K562 (cell line): Measurements from ENCODE around the gene PXK. TPM values are rescaled to one million over a fixed set of nuclear protein-coding genes. Genes with fewer than 3 reads are reported as not detected.

Experiments used
- ATAC-seq: fragments of 200-7000 bp; cut with Tn5 transposase; 3 replicates; pipeline ENCODE4 v1.9.1; 2020; ENCODE audit warnings: moderate library complexity
- BruUV-seq: library from RNA; stranded (reverse); fragments of 400-500 nt; replicated peaks from 2 replicates; lab custom pipeline; 2021; lab: Mats Ljungman, UMichigan
- CTCF ChIA-PET: fragments of 300-600 bp; formaldehyde crosslinking; extraction: SDS; loops from one replicate; lab custom pipeline; 2021; ENCODE audit warnings: low intra/inter-chr PET ratio; lab: Yijun Ruan, JAX
- POLR2A ChIA-PET: fragments of 300-600, 350-650 bp; sonication (Branson Sonifier 250); formaldehyde crosslinking; extraction: SDS; loops from one replicate; lab custom pipeline; 2021; ENCODE audit warnings: antibody characterized with exemption, inconsistent platforms; lab: Yijun Ruan, JAX
- DNase-seq, 4 experiments: peaks; one replicate each; pipeline versions ENCODE4 v3.0.0 to v3.0.0-alpha.2; 2011 to 2018; ENCODE audit warnings: low spot score in 3 of 4, mixed read lengths in 3 of 4; ENCODE audit errors: extremely low read depth in 1 of 4
- FAIRE-seq: peaks from 2 replicates; lab custom pipeline; 2011; peaks lifted over from hg19 to GRCh38; lab: Jason Lieb, UNC
- H2AFZ ChIP-seq: 2 replicates; pipeline ENCODE4 v1.6.0; 2011; ENCODE audit warnings: low read depth, low read length, control low read depth, inconsistent platforms
- H3K27ac ChIP-seq: fragments of 200-600 bp; 3 replicates; pipeline ENCODE4 v1.8.0; 2011; ENCODE audit warnings: low read depth, mild to moderate bottlenecking, control low read depth, inconsistent platforms, low read length, moderate library complexity, mixed read lengths; ENCODE audit errors: extremely low read depth
- H3K27me3 ChIP-seq, 2 experiments: fragments of 300-600 bp in 1 of 2; 2 replicates in 1 of 2; 3 replicates in 1 of 2; pipeline versions ENCODE4 v1.6.0 to v1.8.0; 2011; ENCODE audit warnings: inconsistent platforms in 2 of 2, low read length in 2 of 2, mild to moderate bottlenecking in 1 of 2, mixed read lengths in 1 of 2, moderate library complexity in 1 of 2; ENCODE audit not compliant: control insufficient read depth in 2 of 2, insufficient read depth in 2 of 2
- H3K36me3 ChIP-seq: fragments of 300-600 bp; 3 replicates; pipeline ENCODE4 v1.8.0; 2011; ENCODE audit warnings: mild to moderate bottlenecking, low read length, inconsistent platforms; ENCODE audit not compliant: control insufficient read depth, insufficient read depth
- H3K4me1 ChIP-seq, 2 experiments: fragments of 200-600 bp in 1 of 2; replicated peaks in 1 of 2; 2 replicates in 1 of 2; 3 replicates in 1 of 2; pipeline versions ENCODE4 v1.5.1 to v1.8.0; 2011; ENCODE audit warnings: inconsistent platforms in 2 of 2, low read length in 2 of 2, mild to moderate bottlenecking in 1 of 2, mixed read lengths in 1 of 2, moderate library complexity in 1 of 2; ENCODE audit not compliant: control insufficient read depth in 2 of 2, insufficient read depth in 2 of 2
- H3K4me2 ChIP-seq: 2 replicates; pipeline ENCODE4 v1.6.1; 2011; ENCODE audit warnings: low read length, control low read depth, inconsistent platforms, mixed read lengths; ENCODE audit not compliant: insufficient read depth
- H3K4me3 ChIP-seq: fragments of 200-600 bp; sonication (generic), shearing (Covaris generic); 2 replicates; pipeline ENCODE4 v1.5.1; 2016; ENCODE audit warnings: control low read depth, inconsistent platforms
- H3K79me2 ChIP-seq: fragments of 200-600 bp; 3 replicates; pipeline ENCODE4 v1.8.0; 2011; ENCODE audit warnings: low read length, inconsistent platforms; ENCODE audit not compliant: control insufficient read depth, insufficient read depth
- H3K9ac ChIP-seq, 2 experiments: 2 replicates each; pipeline versions ENCODE4 v1.6.0 to v1.6.1; 2011; ENCODE audit warnings: low read depth in 2 of 2, low read length in 2 of 2, control low read depth in 1 of 2, inconsistent platforms in 1 of 2, mild to moderate bottlenecking in 1 of 2, mixed read lengths in 1 of 2; ENCODE audit not compliant: insufficient read depth in 1 of 2
- H3K9me1 ChIP-seq: one replicate; pipeline ENCODE4 v1.6.0; 2011; ENCODE audit warnings: inconsistent platforms, mild to moderate bottlenecking, low read length, moderate library complexity; ENCODE audit not compliant: control insufficient read depth, insufficient read depth
- H3K9me3 ChIP-seq: replicated peaks from 2 replicates; pipeline ENCODE4 v1.5.1; 2011; ENCODE audit warnings: low read depth, low read length, inconsistent platforms; ENCODE audit not compliant: control insufficient read depth, insufficient read depth
- H4K20me1 ChIP-seq: replicated peaks from 2 replicates; pipeline ENCODE4 v1.6.1; 2011; ENCODE audit warnings: low read length, inconsistent platforms, mixed read lengths; ENCODE audit not compliant: control insufficient read depth, insufficient read depth
- ATF3 ChIP-seq, 2 experiments: fragments of 450-650 bp in 1 of 2; sonication (generic) in 1 of 2; formaldehyde crosslinking in 1 of 2; IDR thresholded peaks in 1 of 2; conservative IDR thresholded peaks in 1 of 2; 2 replicates each; pipeline versions ENCODE4 v1.6.1 to v1.8.1; 2016 to 2023; ENCODE audit warnings: mild to moderate bottlenecking in 2 of 2, moderate library complexity in 2 of 2, inconsistent platforms in 1 of 2, missing genetic modification reagents in 1 of 2
- CBFA2T3 ChIP-seq: fragments of 450-650 bp; IDR thresholded peaks from 2 replicates; pipeline ENCODE4 v1.6.1; 2017
- CTCF ChIP-seq, 3 experiments: IDR thresholded peaks in 2 of 3; conservative IDR thresholded peaks in 1 of 3; 2 replicates each; pipeline ENCODE4 v1.5.1; 2011 to 2012; ENCODE audit warnings: low read length in 3 of 3, mild to moderate bottlenecking in 3 of 3, control low read depth in 2 of 3, improper control_type of control experiment in 1 of 3, inconsistent platforms in 1 of 3, low read depth in 1 of 3, mixed read lengths in 1 of 3, moderate library complexity in 1 of 3; ENCODE audit not compliant: insufficient read depth in 2 of 3
- DDX20 ChIP-seq: fragments of 450-650 bp; IDR thresholded peaks from 2 replicates; pipeline ENCODE4 v1.6.1; 2016; ENCODE audit warnings: missing genetic modification characterization, low read depth, mild to moderate bottlenecking, missing compliant biosample characterization, moderate library complexity
- HMGN3 ChIP-seq: IDR thresholded peaks from 2 replicates; pipeline ENCODE4 v1.6.1; 2011; ENCODE audit warnings: borderline replicate concordance, low read depth, mild to moderate bottlenecking, mixed read lengths, low read length; ENCODE audit not compliant: insufficient read length; ENCODE audit errors: extremely low read depth
- NFXL1 ChIP-seq: fragments of 450-650 bp; formaldehyde crosslinking; IDR thresholded peaks from 2 replicates; pipeline ENCODE4 v1.4.0; 2021; ENCODE audit warnings: mild to moderate bottlenecking
- NONO ChIP-seq, 2 experiments: fragments of 200-400 bp in 1 of 2; fragments of 450-650 bp in 1 of 2; formaldehyde crosslinking in 1 of 2; IDR thresholded peaks; 2 replicates each; pipeline ENCODE4 v1.6.1; 2017; ENCODE audit warnings: low read depth in 2 of 2, mild to moderate bottlenecking in 2 of 2, moderate library complexity in 2 of 2, low read length in 1 of 2
- PYGO2 ChIP-seq: fragments of 450-650 bp; IDR thresholded peaks from 2 replicates; pipeline ENCODE4 v1.6.1; 2016; ENCODE audit warnings: mild to moderate bottlenecking, missing genetic modification characterization, moderate library complexity, missing compliant biosample characterization
- USF1 ChIP-seq: sonication (generic); formaldehyde crosslinking; IDR thresholded peaks from 2 replicates; pipeline ENCODE4 v1.9.0; 2022; ENCODE audit warnings: mild to moderate bottlenecking, missing genetic modification reagents
- ZBTB1 ChIP-seq: sonication (generic); formaldehyde crosslinking; IDR thresholded peaks from 2 replicates; pipeline ENCODE4 v1.8.1; 2023; ENCODE audit warnings: missing genetic modification reagents, low read depth, mild to moderate bottlenecking, borderline replicate concordance
- ZNF583 ChIP-seq: fragments of 250-450 bp; sonication (Bioruptor Pico); IDR thresholded peaks from 2 replicates; pipeline ENCODE4 v1.4.0; 2020
- WGBS: fragments of 100-300 bp; shearing (Covaris generic); methylation state at CpG from one replicate; pipeline ENCODE4 v1.1.6; 2016; ENCODE audit warnings: low coverage, mixed read lengths; ENCODE audit not compliant: insufficient coverage; ENCODE audit errors: missing lambda C conversion rate; 5-methylcytosine and 5-hydroxymethylcytosine counted together
- in situ Hi-C: fragments of 300-500 bp; cut with MboI; formaldehyde crosslinking; loops from 4 replicates; pipeline ENCODE4 v1.15.0; 2018; ENCODE audit warnings: inconsistent platforms, mixed read lengths
- intact Hi-C: fragments of 100-400 bp; cut with micrococcal nuclease; formaldehyde crosslinking; loops from 2 replicates; pipeline ENCODE4 v1.14.2; 2022
- polyA plus RNA-seq, 8 experiments: library from polyadenylated mRNA; depleted of rRNA in 4 of 8; stranded (reverse) in 5 of 8; unstranded in 3 of 8; fragments of >200 nt; fragmentation: Nextera tagmentation in 2 of 8; fragmentation: Illumina TruSeq in 1 of 8; extraction: Ambion mirVana in 2 of 8; extraction: Trizol in 1 of 8; gene quantifications; 2 replicates each; pipeline versions ENCODE4 v1.2.1 to v1.2.3, GENCODE V29; 2011 to 2014; ENCODE audit warnings: inconsistent platforms in 1 of 8, missing spikeins in 1 of 8
- total RNA-seq, 7 experiments: library from RNA; depleted of rRNA in 6 of 7; stranded (reverse); fragments of >200 nt in 6 of 7; fragmentation: Illumina TruSeq in 2 of 7; extraction: Trizol in 2 of 7; gene quantifications; 2 replicates each; pipeline versions ENCODE4 v1.2.1 to v1.2.3, GENCODE V29; 2011 to 2021; ENCODE audit warnings: low replicate concordance in 1 of 7

PXK gene
- total and polyA plus RNA-seq, 9 of the 15 experiments (the other 6 are each of a cell fraction or from before 2014, with no cell fraction given), result 3.3 to 19.9 (median 11.3) TPM

- POLR2A ChIA-PET, result interaction anchor here (0.7 kb wide), 1 partner anchor 47 kb away, joined by 3 read pairs; no protein-coding TSS in a partner anchor
- DNase-seq (no peak), FAIRE-seq (no peak), ATAC-seq (no peak)
- H3K79me2 ChIP-seq, result no peaks in the 10 kb centered on the region; the same call in 2 of the 3 replicates
- no peak overlapping the region for H2AFZ ChIP-seq
- H3K9ac ChIP-seq, result no peak overlapping the region
- CTCF ChIA-PET, result no interaction called here
- intact Hi-C loops, result no loop called here
- H3K27me3 ChIP-seq, result no peaks in the 10 kb centered on the region
- in situ Hi-C loops, result no loop called here
- H3K4me3 ChIP-seq, result no peak overlapping the region
- H3K9me3 ChIP-seq, result no peaks in the 10 kb centered on the region
- peaks cover 0 to 14% of the 10 kb centered on the region in 2 experiments; a peak in 3 of 5 replicates for H3K4me1 ChIP-seq
- 66% methylated on average over 8 of the region's 8 CpGs for WGBS
- H3K9me1 ChIP-seq, result no peaks in the 10 kb centered on the region
- no peak overlapping the region for H3K4me2 ChIP-seq
- H4K20me1 ChIP-seq, result no peaks in the 10 kb centered on the region; the same call in 1 of the 2 replicates
- no TSS peak for BruUV-seq
- no peak overlapping the region for H3K27ac ChIP-seq
- H3K36me3 ChIP-seq, result no peaks in the 10 kb centered on the region
- no peak for TF ChIP-seq HMGN3
- no peak for TF ChIP-seq CBFA2T3
- no peak for TF ChIP-seq PYGO2 (tag)
- TF ChIP-seq USF1 (CRISPR knock-in tag), result no peak
- TF ChIP-seq NFXL1 (CRISPR knock-in tag), result no peak
- no peak for TF ChIP-seq ATF3 (IDR thresholded peaks at IDR 0.05)
- TF ChIP-seq ATF3 (CRISPR knock-in tag; conservative IDR thresholded peaks at IDR 0.05), result no peak
- TF ChIP-seq DDX20 (tag), result no peak
- TF ChIP-seq NONO (IDR thresholded peaks at IDR 0.05; ENCODE audit: low read depth in 2 of 2, low read length in 1 of 2), result no peak
- TF ChIP-seq CTCF (IDR thresholded peaks at IDR 0.05 in 2 of 3, conservative IDR thresholded peaks at IDR 0.05 in 1 of 3; ENCODE audit: insufficient read depth in 2 of 3, low read depth in 1 of 3, low read length in 3 of 3), result no peak
- no peak for TF ChIP-seq ZBTB1 (CRISPR knock-in tag)
- no peak for TF ChIP-seq ZNF583 (CRISPR knock-in tag)
Observed at GRCh38 chr3:58355179-58355578, 22.5 kb downstream of the PXK start.
